ENCODE data around the gene CACHD1. TPM values are rescaled to one million over a fixed set of nuclear protein-coding genes. Genes with fewer than 3 reads are reported as not detected.

The CACHD1 gene
- total RNA-seq, 1 experiment from 2014 or later = 29.9 TPM

DNA sequence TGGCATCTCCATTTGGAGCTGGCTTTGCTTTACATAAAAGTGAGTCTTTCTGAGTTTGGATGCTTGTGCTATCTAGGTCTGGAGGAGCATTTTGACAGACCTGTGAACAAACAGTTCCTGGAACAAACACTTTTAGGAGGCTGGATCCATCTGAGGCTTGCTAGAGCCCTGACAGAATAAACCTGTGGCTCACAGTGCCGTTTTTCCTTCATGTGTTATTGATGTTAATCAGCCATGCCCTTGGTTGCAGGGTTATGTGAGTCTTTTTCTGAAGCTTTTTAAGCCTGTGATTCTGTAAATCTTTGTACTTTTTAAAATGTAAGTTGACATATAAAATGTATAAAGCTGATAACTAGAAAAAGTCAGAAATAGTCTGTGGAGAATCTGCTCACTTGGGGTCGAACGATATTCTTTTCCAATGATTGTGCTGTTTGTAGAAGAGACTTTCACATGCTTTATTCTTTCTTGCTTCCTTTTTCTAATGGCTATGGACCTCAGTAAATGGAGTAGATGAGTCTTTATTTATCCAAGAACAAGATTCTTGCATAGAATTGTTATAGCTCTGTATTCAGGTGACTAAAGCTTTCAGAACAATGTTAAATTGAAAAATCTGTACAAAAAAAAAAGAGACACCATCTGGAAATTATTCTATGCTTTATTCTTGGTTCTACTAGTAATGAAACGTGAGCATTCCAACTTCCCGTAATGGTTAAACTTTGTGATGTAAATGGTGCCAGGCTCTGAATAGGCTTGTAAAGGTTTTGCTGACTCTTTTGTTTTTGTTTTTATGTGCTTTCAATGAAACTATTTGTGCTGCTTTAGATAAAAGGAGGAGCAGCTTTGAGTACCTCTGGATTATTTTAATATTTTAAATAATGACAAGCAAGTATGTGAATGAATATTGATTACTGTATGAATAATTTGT lies 53.7 kb downstream of the CACHD1 start:
- ChIA-PET CTCF (interaction anchor here (0.6 kb wide), 1 partner anchor 8 kb away, joined by 3 read pairs; no protein-coding TSS in a partner anchor), POLR2A (interaction anchor here (0.7 kb wide), 1 partner anchor 9 kb away, joined by 4 read pairs; no protein-coding TSS in a partner anchor)
- in situ Hi-C loops (cut with HindIII; ENCODE audit: low pct_unique_long_range_greater_than_20kb, low sequenced_read_pairs) (no loop called here), intact Hi-C loops (cut with micrococcal nuclease; ENCODE audit: unreplicated experiment) (no loop called here)
- H3K9me3 ChIP-seq (ENCODE audit: control insufficient read depth, insufficient read depth, low read depth, low read length) = no peaks in the 10 kb centered on the region
- TF ChIP-seq, protein P1, sequence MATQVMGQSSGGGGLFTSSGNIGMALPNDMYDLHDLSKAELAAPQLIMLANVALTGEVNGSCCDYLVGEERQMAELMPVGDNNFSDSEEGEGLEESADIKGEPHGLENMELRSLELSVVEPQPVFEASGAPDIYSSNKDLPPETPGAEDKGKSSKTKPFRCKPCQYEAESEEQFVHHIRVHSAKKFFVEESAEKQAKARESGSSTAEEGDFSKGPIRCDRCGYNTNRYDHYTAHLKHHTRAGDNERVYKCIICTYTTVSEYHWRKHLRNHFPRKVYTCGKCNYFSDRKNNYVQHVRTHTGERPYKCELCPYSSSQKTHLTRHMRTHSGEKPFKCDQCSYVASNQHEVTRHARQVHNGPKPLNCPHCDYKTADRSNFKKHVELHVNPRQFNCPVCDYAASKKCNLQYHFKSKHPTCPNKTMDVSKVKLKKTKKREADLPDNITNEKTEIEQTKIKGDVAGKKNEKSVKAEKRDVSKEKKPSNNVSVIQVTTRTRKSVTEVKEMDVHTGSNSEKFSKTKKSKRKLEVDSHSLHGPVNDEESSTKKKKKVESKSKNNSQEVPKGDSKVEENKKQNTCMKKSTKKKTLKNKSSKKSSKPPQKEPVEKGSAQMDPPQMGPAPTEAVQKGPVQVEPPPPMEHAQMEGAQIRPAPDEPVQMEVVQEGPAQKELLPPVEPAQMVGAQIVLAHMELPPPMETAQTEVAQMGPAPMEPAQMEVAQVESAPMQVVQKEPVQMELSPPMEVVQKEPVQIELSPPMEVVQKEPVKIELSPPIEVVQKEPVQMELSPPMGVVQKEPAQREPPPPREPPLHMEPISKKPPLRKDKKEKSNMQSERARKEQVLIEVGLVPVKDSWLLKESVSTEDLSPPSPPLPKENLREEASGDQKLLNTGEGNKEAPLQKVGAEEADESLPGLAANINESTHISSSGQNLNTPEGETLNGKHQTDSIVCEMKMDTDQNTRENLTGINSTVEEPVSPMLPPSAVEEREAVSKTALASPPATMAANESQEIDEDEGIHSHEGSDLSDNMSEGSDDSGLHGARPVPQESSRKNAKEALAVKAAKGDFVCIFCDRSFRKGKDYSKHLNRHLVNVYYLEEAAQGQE (IDR thresholded peaks at IDR 0.05; ENCODE audit: insufficient read depth in 1 of 2, low read depth in 2 of 2, low read length in 1 of 2) = no peak
- no peak for TF ChIP-seq POLR2AphosphoS5 (IDR thresholded peaks at IDR 0.05; ENCODE audit: low read depth, low read length)
- TF ChIP-seq SIN3A (IDR thresholded peaks at IDR 0.05; ENCODE audit: borderline replicate concordance, insufficient read depth, low read depth, low read length) = no peak
- no peak for TF ChIP-seq TCF7L2 (IDR thresholded peaks at IDR 0.05; ENCODE audit: low read depth, low read length)
- TF ChIP-seq, protein P2, sequence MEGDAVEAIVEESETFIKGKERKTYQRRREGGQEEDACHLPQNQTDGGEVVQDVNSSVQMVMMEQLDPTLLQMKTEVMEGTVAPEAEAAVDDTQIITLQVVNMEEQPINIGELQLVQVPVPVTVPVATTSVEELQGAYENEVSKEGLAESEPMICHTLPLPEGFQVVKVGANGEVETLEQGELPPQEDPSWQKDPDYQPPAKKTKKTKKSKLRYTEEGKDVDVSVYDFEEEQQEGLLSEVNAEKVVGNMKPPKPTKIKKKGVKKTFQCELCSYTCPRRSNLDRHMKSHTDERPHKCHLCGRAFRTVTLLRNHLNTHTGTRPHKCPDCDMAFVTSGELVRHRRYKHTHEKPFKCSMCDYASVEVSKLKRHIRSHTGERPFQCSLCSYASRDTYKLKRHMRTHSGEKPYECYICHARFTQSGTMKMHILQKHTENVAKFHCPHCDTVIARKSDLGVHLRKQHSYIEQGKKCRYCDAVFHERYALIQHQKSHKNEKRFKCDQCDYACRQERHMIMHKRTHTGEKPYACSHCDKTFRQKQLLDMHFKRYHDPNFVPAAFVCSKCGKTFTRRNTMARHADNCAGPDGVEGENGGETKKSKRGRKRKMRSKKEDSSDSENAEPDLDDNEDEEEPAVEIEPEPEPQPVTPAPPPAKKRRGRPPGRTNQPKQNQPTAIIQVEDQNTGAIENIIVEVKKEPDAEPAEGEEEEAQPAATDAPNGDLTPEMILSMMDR (IDR thresholded peaks at IDR 0.05) = no peak
- no peak for ATAC-seq
- DNase-seq (ENCODE audit: low read depth, low spot score) = no peak
- H3K27ac ChIP-seq (ENCODE audit: low read length) = no peak overlapping the region
- peaks cover 27% of the 10 kb centered on the region for H3K4me1 ChIP-seq (ENCODE audit: control insufficient read depth, insufficient read depth, low read length)
- no peaks in the 10 kb centered on the region for H3K36me3 ChIP-seq (ENCODE audit: control insufficient read depth, insufficient read depth, low read length)
- no peak overlapping the region for H3K4me3 ChIP-seq (ENCODE audit: low read depth in 2 of 2, low read length in 2 of 2)
- no TSS peak for BruUV-seq (replicated peaks)
- no peaks in the 10 kb centered on the region for H3K27me3 ChIP-seq (ENCODE audit: control insufficient read depth, insufficient read depth, low read length)

DNA sequence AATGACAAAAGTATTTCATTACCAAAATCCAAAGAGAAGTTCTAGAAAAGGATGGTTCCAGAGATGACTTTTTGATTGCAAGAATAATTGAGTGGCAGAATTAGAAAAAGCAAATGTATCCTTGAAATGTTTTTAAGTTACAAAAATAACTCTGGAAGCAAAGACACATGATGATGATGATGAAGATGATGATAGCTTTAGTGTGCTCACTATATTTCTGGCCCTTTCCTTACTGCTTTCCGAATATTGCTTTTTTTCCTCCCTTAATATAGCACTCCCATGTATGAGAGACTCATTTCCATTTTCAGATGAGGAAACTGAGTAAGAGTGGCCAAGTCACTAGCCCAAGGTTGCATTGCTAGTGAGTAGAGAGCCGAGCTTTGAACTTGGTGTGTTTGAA lies 54.7 kb downstream of the CACHD1 start:
- ChIA-PET CTCF (no interaction called here), POLR2A (no interaction called here)
- no peak overlapping the region for H3K27ac ChIP-seq (ENCODE audit: low read length)
- H3K27me3 ChIP-seq (ENCODE audit: control insufficient read depth, insufficient read depth, low read length) = no peaks in the 10 kb centered on the region
- ATAC-seq (no peak), DNase-seq (ENCODE audit: low read depth, low spot score) (no peak)
- intact Hi-C loops (cut with micrococcal nuclease; ENCODE audit: unreplicated experiment) (no loop called here), in situ Hi-C loops (cut with HindIII; ENCODE audit: low pct_unique_long_range_greater_than_20kb, low sequenced_read_pairs) (no loop called here)
- no TSS peak for BruUV-seq (replicated peaks)
- no peaks in the 10 kb centered on the region for H3K9me3 ChIP-seq (ENCODE audit: control insufficient read depth, insufficient read depth, low read depth, low read length)
- H3K4me3 ChIP-seq (ENCODE audit: low read depth in 2 of 2, low read length in 2 of 2) = no peak overlapping the region
- no peaks in the 10 kb centered on the region for H3K36me3 ChIP-seq (ENCODE audit: control insufficient read depth, insufficient read depth, low read length)
- H3K4me1 ChIP-seq (ENCODE audit: control insufficient read depth, insufficient read depth, low read length) = peaks cover 18% of the 10 kb centered on the region
- TF ChIP-seq, protein P1 (IDR thresholded peaks at IDR 0.05; ENCODE audit: insufficient read depth in 1 of 2, low read depth in 2 of 2, low read length in 1 of 2) = no peak
- TF ChIP-seq POLR2AphosphoS5 (IDR thresholded peaks at IDR 0.05; ENCODE audit: low read depth, low read length) (no peak), SIN3A (IDR thresholded peaks at IDR 0.05; ENCODE audit: borderline replicate concordance, insufficient read depth, low read depth, low read length) (no peak), TCF7L2 (IDR thresholded peaks at IDR 0.05; ENCODE audit: low read depth, low read length) (no peak)
- TF ChIP-seq, protein P2 (IDR thresholded peaks at IDR 0.05) = no peak
